HL-60 (cell line): ENCODE results near the gene IRF5.

Source experiments
- DNase-seq, 2 experiments: peaks; one replicate each; pipeline ENCODE4 v3.0.0-alpha.2; 2010 to 2020; ENCODE audit warnings: low read depth in 1 of 2, low spot score in 1 of 2
- H3K27ac ChIP-seq: fragments of 250-450 bp; sonication (Bioruptor Pico); replicated peaks from 2 replicates; pipeline ENCODE4 v1.5.1; 2020; ENCODE audit warnings: mild to moderate bottlenecking, moderate library complexity
- H3K27me3 ChIP-seq: fragments of 250-450 bp; sonication (Bioruptor Pico); 2 replicates; pipeline ENCODE4 v1.5.1; 2021; ENCODE audit warnings: mild to moderate bottlenecking, moderate library complexity; ENCODE audit not compliant: insufficient read depth, poor library complexity, severe bottlenecking
- H3K4me3 ChIP-seq: replicated peaks from 2 replicates; pipeline ENCODE4 v1.5.1; 2011; ENCODE audit warnings: mild to moderate bottlenecking, control low read depth, low read length; ENCODE audit not compliant: insufficient read depth
- GABPA ChIP-seq: IDR thresholded peaks from 2 replicates; pipeline ENCODE4 v1.6.1; 2012; ENCODE audit warnings: low read depth
- POLR2AphosphoS5 ChIP-seq: IDR thresholded peaks from 2 replicates; pipeline ENCODE4 v1.6.1; 2012; ENCODE audit warnings: low read depth
- SPI1 ChIP-seq: IDR thresholded peaks from 2 replicates; pipeline ENCODE4 v1.6.1; 2012; ENCODE audit warnings: low read depth, mild to moderate bottlenecking, borderline replicate concordance
- TF ChIP-seq, protein P1 (sequence below): IDR thresholded peaks from one replicate; pipeline ENCODE4 v1.5.1; 2011; ENCODE audit warnings: low read length, control low read depth, inconsistent platforms; ENCODE audit not compliant: insufficient read depth
- TF ChIP-seq, protein P2 (sequence below): IDR thresholded peaks from 2 replicates; pipeline ENCODE4 v1.6.1; 2012; ENCODE audit warnings: low read depth; ENCODE audit not compliant: insufficient replicate concordance

IRF5 gene

DNA sequence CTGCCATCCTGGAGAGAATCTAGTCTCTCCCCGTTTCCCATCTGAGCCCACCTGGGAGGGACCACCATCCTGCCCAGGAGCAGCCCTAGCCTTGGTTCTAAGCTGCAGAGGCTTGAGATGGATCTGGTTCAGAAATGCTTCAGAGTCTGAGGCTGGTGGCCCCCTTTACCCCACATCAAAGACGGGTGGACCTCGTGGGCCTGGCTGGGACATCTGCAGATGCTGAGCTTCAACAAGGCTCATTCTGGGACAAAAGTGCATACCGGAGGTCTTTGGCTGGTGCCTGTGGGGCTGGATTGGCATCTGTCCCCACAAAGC lies 4.9 kb upstream of the IRF5 start:
- no peak overlapping the region for H3K27ac ChIP-seq
- no peaks in the 10 kb centered on the region for H3K27me3 ChIP-seq
- no peak overlapping the region for H3K4me3 ChIP-seq
- TF ChIP-seq POLR2AphosphoS5 (no peak), GABPA (no peak), SPI1 (no peak)
- TF ChIP-seq, protein P1, sequence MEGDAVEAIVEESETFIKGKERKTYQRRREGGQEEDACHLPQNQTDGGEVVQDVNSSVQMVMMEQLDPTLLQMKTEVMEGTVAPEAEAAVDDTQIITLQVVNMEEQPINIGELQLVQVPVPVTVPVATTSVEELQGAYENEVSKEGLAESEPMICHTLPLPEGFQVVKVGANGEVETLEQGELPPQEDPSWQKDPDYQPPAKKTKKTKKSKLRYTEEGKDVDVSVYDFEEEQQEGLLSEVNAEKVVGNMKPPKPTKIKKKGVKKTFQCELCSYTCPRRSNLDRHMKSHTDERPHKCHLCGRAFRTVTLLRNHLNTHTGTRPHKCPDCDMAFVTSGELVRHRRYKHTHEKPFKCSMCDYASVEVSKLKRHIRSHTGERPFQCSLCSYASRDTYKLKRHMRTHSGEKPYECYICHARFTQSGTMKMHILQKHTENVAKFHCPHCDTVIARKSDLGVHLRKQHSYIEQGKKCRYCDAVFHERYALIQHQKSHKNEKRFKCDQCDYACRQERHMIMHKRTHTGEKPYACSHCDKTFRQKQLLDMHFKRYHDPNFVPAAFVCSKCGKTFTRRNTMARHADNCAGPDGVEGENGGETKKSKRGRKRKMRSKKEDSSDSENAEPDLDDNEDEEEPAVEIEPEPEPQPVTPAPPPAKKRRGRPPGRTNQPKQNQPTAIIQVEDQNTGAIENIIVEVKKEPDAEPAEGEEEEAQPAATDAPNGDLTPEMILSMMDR: no peak
- TF ChIP-seq, protein P2, sequence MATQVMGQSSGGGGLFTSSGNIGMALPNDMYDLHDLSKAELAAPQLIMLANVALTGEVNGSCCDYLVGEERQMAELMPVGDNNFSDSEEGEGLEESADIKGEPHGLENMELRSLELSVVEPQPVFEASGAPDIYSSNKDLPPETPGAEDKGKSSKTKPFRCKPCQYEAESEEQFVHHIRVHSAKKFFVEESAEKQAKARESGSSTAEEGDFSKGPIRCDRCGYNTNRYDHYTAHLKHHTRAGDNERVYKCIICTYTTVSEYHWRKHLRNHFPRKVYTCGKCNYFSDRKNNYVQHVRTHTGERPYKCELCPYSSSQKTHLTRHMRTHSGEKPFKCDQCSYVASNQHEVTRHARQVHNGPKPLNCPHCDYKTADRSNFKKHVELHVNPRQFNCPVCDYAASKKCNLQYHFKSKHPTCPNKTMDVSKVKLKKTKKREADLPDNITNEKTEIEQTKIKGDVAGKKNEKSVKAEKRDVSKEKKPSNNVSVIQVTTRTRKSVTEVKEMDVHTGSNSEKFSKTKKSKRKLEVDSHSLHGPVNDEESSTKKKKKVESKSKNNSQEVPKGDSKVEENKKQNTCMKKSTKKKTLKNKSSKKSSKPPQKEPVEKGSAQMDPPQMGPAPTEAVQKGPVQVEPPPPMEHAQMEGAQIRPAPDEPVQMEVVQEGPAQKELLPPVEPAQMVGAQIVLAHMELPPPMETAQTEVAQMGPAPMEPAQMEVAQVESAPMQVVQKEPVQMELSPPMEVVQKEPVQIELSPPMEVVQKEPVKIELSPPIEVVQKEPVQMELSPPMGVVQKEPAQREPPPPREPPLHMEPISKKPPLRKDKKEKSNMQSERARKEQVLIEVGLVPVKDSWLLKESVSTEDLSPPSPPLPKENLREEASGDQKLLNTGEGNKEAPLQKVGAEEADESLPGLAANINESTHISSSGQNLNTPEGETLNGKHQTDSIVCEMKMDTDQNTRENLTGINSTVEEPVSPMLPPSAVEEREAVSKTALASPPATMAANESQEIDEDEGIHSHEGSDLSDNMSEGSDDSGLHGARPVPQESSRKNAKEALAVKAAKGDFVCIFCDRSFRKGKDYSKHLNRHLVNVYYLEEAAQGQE: no peak
- DNase-seq: no peak

DNA sequence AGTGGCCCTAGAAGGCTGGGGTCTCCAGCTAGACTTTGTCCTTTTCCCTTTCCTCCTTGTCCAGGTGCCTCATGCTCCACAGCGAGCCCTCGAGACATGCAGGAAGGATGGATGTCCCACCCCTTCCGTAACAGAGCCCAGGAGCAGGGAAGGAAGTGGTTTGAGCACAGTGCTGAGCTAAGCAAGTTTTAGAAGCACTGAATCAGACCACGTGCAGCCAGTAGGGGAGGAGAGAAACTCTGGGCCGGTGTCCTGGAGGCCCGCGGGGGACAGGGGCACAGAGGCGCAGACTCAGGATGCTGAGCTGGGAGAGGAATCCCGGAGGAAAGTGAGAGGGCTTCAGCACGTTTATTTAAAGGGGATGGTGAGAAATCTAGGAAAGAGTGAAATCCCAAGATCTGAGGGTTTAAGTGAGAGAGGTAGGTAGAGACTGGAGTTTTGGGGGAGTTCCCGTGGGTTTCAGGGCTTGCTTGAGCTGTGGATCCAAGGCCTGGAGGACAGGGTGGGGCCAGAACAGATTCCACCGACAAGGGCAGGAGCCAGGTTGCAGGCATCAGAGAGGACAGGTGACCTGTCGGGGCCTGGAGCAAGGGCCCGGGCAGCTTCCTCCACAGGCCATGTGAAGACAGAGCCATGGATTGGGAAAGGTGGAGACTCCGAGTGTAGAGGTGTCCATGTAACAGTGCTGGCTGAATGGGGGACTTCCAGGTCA lies 4.4 kb upstream of the IRF5 start:
- peak; percentile 60 to 70 for DNase-seq
- Histone ChIP-seq H3K4me3 (no peak overlapping the region), H3K27me3 (peaks cover 3% of the 10 kb centered on the region), H3K27ac (no peak overlapping the region)
- TF ChIP-seq SPI1: peak; percentile 60; the same call in 1 of the 2 replicates
- TF ChIP-seq, protein P1: no peak

DNA sequence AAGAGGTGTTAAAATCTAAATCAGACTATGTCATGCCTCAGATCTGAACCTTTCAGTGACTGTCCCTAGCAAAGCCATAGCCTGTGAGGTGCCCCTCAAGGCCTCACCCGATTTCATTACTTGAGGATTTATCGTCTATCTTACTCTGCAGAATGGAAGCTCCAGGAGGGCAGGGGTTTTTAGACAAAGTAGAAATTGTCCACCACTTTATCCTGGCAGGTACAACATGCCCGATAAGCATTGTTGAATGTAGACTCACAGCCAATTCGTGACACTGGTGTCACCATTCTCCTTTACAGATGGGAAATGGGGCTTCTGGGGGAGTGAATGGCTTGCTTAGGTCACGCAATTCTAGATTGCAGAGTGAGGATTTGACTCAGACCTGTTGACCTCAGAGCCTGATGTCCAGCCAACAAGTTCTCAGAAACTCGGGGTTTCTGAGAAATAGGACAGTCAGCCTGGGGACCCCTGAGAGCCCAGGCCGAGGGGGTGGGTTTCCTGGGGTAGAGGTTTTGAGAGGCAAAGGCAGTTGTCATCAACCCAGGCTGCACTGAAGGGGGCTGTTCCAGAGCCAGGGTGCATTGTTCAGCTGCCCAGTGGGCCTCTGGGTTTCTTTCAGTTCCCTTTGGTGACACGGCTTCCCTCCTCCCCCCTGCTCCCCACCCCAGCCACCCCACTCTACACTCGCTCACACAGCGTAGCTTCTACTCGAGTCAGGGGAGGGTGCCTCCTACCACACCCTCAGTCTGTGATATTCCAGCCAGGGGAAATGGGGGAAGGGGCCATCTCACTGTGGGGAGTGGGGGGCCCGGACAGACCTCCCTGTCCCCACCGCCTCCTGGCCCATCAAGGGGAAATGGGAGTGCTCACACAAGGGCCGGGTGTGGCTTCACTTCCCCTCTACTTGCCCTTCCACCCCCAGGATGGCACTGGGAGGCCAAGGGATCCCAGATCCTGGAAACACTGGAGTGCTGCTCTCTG lies 3.1 kb upstream of the IRF5 start:
- Histone ChIP-seq H3K27ac (no peak overlapping the region), H3K4me3 (no peak overlapping the region), H3K27me3 (peaks cover 3% of the 10 kb centered on the region)
- no peak for TF ChIP-seq POLR2AphosphoS5
- TF ChIP-seq, protein P2: no peak
- no peak for TF ChIP-seq GABPA
- no peak for TF ChIP-seq SPI1
- TF ChIP-seq, protein P1: no peak
- no peak for DNase-seq
